ENCODE data around the gene PKIB.
"Not testable (repeated sequence)": the region's sequence is repeated elsewhere in the genome, so short reads cannot be mapped to it uniquely, and the experiment has no call there.

PKIB gene

GRCh38 chr6:122713138-122713537 lies 102.9 kb downstream of the PKIB start:
- peak; percentile 67 to 69 for DNase-seq

GRCh38 chr6:122714059-122714458 lies 103.9 kb downstream of the PKIB start:
- DNase-seq = no peak

DNA sequence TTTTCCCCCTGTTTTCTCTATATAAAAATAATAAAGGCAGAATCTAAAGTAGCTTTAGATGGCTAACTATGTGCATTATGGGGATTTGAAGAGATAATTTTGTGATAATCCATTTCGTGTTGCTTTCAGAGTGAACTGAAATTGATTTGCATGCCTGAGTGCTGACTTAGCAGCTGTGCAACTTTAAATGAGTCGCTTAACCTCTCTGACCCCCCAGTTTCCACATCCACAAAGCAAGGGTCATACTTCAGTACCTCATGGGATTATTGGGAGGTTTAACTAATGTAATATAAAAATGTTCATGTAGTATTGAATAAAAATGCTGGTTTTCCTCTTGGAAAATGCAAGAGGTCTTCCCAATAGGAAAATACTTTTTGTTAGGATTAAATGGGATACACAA lies 105.5 kb downstream of the PKIB start:
- no peak for DNase-seq

DNA sequence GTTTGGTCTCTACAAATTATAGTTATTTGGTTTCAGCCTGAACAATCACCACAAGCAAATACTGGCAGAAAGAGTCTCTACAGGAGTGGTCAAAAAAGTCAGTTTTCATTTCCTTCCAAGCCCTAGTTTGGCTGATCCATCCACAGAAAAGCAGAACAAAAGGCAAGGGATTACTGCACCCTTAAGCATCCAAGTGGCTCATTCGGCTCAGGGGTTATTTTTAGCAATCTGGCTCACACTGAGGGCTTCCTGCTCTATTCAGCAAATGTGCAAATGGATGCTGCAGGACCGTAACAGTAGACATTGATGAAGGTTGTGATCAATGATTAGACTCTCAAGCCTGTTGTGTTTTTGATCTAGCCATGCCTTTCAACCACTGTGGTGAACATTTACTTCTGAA lies 107.1 kb downstream of the PKIB start:
- DNase-seq = no peak

DNA sequence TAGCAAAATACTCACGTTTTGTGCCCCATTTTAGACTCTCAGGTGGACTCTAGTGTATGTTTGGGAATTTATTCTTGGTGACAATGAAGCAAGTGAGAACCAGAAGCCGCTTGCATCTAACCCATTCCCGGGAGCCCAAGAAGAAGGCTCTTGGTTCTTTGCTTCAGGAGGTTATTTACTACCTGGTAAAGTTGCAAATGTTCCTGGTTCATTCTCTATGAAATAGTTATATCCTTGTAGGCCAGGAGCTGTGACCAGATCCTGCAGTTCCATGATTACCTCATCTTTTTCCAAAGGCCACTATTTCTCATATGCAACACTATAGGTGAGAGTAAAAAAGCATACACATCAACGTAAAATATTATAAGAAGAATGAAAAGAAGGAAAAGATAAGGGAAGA lies 108.4 kb downstream of the PKIB start:
- no peak for DNase-seq

GRCh38 chr6:122719176-122719575 lies 109.0 kb downstream of the PKIB start:
- DNase-seq = no peak

GRCh38 chr6:122722746-122723145 lies 112.5 kb downstream of the PKIB start:
- no peak for DNase-seq

DNA sequence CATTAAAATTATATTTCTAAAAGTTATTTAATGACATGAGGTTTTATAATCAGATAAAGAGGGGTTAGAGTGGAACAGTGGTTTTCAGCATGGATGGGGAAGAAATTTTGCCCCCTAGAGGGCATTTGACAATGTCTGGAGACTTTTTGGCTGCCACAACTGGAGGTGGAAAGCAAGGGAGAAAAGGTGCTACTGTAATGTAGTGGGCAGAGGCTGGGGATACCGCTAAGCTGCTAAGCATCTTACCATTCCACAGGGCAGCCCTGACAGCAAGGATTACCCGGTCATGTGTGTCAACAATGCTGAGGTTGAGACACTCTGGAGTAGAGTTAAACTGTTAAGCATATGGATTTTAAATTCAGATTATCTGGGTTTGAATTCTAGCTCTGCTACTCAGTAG lies 116.4 kb downstream of the PKIB start:
- peak; percentile 16 to 48 for DNase-seq

DNA sequence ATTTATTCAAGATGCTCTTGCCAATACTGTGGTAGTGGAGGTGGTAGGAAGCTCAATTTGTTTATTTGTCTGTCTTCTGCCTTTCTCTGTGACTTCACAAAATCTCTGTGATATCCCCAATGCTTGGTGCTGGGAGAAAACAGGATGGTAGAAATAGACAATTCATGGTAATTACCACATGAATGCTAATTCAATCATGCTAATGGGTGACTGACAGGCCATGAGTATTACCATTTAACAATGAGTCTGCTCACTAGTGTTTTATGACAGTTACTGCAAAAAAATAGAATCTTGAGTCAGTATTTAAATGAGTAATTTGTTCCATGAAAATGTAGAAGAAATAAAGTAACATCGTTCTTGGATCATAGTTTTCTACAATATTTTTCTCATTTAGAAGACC lies 117.0 kb downstream of the PKIB start:
- DNase-seq = no peak

DNA sequence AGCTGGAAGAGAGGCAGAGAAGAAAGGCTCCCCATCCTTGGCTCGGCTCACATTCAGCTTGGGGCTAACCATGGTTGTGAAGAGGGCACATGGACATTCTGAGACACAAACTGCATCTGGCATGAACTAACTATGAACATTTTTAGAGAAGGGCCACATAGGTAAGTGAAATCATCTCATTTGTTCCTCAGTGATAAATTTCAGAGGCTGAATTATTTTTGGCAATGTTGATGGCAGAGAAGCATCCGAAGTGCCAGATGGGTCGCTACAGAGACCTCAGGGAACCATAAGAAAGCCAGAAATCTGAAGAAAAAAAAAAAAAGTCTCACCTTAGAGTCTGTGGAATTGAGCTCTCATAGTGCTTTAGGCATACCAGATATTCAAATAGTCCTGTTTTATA lies 120.1 kb downstream of the PKIB start:
- no peak for DNase-seq

DNA sequence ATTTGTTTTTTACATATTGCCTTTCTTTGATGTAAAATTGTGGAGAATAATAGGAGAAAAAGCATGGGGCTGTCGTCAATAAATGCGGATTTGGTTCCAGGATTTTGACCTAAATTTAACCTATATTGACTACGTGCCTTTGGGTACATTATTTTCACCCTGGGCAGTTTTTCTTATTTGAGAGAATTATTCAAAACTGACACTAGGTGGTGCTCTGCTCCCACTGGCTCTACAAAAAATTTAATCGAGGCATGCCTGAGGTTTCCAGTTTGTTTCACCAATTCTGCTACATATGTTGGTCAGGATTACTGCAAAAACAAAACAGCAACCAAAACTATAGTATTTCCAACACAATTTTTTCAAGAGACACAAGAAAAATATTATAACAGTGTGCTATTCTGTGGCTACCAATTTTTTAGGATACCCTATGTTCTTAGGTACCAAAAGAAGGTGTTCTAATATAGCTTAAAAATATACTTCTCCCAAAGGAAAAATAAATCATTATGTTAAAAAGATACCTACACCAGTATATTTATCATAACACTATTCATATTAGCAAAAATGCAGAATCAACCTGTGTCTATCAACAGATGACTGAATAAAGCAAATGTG lies 120.7 kb downstream of the PKIB start:
- peak; percentile 46 to 53 for DNase-seq

GRCh38 chr6:122733259-122733658 lies 123.1 kb downstream of the PKIB start:
- no peak for DNase-seq

DNA sequence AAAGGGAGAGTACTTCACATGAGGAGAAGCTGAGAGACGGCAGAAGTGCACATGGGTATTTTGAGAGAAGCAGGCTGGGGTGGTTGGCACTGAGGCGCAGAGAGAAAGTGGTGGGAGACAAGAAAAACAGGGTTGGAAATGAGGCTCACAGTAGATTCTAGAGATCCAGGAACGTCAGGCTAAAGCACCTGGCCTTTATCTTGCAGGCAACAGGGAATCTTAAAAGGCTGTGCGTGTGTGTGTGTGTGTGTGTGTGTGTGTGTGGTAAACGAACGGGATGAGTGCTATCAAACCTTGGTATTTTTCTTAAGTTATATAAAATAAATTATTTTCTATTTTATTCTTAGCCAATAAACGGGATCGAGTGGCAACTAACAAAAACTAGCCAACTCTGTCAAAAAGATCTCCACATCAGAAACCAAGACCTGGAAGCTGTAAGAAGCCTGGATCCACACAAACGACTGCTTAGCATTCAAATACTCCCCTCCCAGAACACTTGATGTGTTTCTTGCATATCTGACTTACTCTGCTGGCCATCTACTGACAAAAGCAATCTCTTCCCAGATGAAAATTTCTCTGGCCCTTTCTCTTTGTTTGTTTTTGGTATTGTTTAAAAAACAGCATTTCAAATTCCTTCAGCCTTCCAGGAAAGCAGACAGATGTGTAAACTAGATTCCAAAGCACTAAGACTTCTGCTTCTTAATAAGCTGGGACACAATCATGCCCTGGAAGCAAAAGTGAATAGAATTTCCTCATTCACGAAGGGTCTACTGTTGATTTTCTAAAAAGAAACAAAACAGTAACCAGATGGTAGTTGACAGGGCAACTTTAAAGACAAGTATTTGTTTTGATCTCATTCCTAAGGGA lies 124.6 kb downstream of the PKIB start:
- DNase-seq = no peak

DNA sequence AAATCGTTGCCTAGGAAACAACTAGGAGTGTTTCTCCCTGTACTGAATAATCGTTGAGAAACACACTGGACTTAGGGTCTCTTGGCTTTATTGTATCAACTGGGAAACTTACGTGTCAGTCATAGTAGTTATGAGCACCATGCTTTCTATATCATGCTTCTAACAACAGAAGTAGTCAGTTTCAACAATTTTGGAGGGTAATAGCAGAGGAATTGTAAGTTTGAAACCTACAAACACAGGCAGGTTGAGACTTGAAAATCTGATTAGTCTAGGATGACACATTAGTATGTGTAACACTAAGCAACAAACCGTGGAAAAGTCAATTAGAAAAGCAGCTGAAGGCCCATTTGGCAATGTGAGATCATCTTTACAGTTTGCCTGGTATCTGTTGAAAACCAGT lies 125.4 kb downstream of the PKIB start:
- no peak for DNase-seq

- no peak for DNase-seq
These were observed 126.0 kb downstream of the PKIB start for GRCh38 chr6:122736163-122736562.

GRCh38 chr6:122736616-122737015 lies 126.4 kb downstream of the PKIB start:
- no peak for DNase-seq

GRCh38 chr6:122740091-122740490 lies 129.9 kb downstream of the PKIB start:
- no peak for DNase-seq

- DNase-seq = no peak
These were observed 130.7 kb downstream of the PKIB start for GRCh38 chr6:122740936-122741335.

DNA sequence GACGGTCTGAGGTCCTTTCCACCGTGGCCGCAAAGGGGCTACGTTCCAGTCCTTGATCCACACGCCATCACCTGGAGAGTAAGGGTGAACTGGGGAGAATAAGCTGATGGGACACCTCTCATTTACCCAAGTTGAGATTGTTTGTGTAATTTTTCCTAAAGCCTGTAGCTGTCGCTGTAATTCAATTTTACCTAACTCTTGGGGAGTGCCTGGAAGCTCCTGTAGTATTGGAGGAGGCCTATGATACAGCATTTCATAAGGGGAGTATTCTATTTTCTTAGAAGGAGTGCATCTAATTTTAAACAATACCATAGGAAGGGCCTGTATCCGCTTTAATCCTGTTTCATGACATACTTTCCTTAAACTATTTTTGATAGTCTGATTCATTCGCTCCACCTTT lies 134.0 kb downstream of the PKIB start:
- peak; percentile 9 to 41 for DNase-seq

DNA sequence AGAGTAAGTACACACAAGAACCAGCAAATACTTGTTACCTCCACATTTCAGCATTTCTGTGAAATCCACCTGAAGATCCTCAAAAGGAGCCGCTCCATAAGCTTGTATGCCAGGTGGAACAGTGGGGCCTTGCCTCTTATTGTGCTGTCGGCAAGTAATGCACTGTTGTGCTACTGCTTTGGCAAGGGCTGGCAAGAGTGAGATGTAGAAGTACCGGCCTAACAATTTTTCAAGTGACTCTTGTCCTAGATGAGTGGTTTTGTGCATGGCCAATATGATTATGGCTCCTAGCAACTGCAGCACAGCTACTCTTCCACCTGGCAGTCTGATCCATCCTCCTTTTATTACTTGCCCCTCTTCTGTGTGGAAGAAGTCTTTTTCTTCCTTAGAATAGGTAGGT lies 134.7 kb downstream of the PKIB start:
- DNase-seq = not testable (repeated sequence)

DNA sequence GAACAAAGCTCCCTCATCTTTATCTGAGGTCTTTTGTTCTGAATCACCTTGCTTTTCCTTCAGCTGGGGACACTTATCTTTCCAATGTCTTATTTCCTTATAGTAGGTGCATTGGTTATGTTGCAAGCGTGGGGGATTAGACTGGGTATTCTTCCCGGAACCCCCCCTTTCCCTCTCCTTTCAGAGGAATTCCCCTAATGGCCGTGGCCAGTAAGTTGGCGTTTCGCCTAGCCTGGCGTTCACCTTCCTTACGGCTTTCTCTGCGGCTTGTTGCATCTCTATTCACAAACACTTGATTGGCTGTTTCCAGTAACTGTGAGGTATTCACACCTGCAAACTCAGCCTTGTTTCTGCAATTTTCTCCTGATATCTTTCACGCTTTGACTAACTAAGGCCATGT lies 136.5 kb downstream of the PKIB start:
- no peak for DNase-seq

- no peak for DNase-seq
These were observed 137.4 kb downstream of the PKIB start for GRCh38 chr6:122747573-122747972.

DNA sequence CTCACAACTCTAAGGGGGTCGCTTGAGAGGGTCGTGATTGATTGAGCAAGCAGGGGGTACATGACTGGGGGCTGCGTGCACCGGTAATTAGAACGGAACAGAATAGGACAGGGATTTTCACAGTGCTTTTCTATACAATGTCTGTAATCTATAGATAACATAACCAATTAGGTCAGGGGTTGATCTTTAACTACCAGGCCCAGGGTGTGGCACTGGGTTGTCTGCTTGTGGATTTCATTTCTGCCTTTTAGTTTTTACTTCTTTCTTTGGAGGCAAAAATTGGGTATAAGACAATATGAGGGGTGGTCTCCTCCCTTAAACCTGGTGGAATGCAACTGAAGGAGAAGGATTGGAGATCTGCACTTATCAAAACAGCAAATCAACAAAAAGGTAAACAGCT lies 138.7 kb downstream of the PKIB start:
- DNase-seq = not testable (repeated sequence)

DNA sequence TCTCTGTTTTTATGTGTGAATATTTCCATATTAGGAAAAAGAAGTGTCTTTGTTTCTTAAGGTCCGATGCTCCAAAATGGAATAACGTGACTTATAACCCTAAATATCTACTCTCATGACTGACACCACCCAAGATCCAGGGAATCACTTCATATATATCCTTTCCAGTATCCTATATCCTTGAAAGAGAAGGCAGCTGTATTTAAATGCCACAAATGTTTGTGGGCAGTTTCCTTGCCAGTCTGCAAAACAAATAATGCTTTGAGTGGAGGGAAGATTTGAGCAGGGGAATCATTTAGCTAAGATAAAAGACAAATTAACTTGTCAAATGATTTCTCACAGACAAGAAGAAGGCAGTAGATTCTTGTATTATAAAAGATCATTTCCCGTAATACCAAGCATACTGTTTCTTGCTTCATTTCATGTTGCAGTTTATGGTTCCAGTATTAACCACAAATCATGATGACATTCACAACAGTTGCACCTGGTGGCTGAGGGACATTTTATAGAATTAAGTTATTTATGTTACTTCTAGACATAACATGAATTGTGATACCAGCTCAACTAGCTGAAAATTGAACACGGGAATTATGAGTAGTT lies 139.3 kb downstream of the PKIB start:
- DNase-seq = peak; percentile 18 to 19
